Measurements from ENCODE around the gene N4BP2L2.

The N4BP2L2 gene

DNA sequence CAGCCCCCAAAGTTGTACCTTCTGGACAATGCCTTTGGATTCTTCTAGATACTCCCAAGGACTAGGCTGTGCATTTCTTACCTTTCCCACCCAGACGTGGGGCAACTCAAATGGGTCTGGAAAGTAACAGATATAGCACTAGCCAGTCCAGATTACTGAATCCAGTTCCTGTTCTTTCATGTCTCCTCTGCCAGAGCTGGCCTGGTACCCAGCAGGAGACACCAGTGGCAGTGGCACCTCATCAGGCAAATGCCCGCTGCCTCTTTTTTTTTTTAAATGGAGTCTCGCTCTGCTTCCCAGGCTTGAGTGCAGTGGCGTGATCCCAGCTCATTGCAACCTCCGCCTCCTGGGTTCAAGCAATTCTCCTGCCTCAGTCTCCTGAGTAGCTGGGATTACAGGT lies 43.2 kb downstream of the N4BP2L2 start:
- H3K4me3 ChIP-seq (ENCODE audit: low read depth, low read length): no peak overlapping the region
- no peak for DNase-seq (ENCODE audit: low read depth)
- TF ChIP-seq, protein P1, sequence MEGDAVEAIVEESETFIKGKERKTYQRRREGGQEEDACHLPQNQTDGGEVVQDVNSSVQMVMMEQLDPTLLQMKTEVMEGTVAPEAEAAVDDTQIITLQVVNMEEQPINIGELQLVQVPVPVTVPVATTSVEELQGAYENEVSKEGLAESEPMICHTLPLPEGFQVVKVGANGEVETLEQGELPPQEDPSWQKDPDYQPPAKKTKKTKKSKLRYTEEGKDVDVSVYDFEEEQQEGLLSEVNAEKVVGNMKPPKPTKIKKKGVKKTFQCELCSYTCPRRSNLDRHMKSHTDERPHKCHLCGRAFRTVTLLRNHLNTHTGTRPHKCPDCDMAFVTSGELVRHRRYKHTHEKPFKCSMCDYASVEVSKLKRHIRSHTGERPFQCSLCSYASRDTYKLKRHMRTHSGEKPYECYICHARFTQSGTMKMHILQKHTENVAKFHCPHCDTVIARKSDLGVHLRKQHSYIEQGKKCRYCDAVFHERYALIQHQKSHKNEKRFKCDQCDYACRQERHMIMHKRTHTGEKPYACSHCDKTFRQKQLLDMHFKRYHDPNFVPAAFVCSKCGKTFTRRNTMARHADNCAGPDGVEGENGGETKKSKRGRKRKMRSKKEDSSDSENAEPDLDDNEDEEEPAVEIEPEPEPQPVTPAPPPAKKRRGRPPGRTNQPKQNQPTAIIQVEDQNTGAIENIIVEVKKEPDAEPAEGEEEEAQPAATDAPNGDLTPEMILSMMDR (IDR thresholded peaks at IDR 0.05; ENCODE audit: low read depth, low read length, missing control alignments): no peak

- TF ChIP-seq, protein P1 (IDR thresholded peaks at IDR 0.05; ENCODE audit: low read depth, low read length, missing control alignments): no peak
- no peak overlapping the region for H3K4me3 ChIP-seq (ENCODE audit: low read depth, low read length)
- DNase-seq (ENCODE audit: low read depth): no peak
Measured at GRCh38 chr13:32491028-32491427, 47.6 kb downstream of the N4BP2L2 start.

- TF ChIP-seq, protein P1 (IDR thresholded peaks at IDR 0.05; ENCODE audit: low read depth, low read length, missing control alignments): no peak
- no peak for DNase-seq (ENCODE audit: low read depth)
- no peak overlapping the region for H3K4me3 ChIP-seq (ENCODE audit: low read depth, low read length)
Measured at GRCh38 chr13:32476892-32477291, 61.7 kb downstream of the N4BP2L2 start.

DNA sequence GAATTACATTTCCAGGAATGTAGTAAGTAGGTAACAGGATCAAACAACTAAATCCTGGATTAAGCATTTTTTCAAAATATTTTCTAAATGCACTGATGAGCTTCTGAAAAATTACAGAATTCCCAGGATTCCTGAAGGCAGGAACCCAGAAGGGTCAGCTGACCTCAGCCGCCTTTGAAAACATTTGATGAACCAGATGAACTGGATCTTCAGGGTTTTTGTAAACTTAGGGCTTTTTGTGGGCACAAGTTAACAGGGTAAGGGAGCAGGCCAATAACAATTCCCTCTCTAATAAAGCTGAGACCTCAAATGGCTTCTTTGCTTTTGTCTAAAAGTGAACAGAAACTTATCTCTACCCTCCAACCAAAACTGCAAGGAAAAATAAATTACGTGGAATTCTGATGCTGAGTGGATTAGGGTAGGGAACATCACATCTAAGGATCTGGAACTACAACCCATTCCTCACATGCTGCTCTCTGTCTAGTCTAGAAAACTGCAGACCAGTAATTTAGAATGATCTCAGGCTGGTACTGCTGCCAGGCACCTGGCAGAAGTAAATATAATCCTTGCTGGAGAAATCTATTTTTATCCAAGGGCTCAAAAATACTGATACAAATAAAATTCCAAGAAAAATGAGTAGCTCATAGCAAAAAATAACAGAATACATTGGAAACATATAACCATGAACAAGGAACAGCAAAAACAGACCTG lies 62.4 kb downstream of the N4BP2L2 start:
- TF ChIP-seq, protein P1 (IDR thresholded peaks at IDR 0.05; ENCODE audit: low read depth, low read length, missing control alignments): no peak
- H3K4me3 ChIP-seq (ENCODE audit: low read depth, low read length): no peak overlapping the region
- no peak for DNase-seq (ENCODE audit: low read depth)

DNA sequence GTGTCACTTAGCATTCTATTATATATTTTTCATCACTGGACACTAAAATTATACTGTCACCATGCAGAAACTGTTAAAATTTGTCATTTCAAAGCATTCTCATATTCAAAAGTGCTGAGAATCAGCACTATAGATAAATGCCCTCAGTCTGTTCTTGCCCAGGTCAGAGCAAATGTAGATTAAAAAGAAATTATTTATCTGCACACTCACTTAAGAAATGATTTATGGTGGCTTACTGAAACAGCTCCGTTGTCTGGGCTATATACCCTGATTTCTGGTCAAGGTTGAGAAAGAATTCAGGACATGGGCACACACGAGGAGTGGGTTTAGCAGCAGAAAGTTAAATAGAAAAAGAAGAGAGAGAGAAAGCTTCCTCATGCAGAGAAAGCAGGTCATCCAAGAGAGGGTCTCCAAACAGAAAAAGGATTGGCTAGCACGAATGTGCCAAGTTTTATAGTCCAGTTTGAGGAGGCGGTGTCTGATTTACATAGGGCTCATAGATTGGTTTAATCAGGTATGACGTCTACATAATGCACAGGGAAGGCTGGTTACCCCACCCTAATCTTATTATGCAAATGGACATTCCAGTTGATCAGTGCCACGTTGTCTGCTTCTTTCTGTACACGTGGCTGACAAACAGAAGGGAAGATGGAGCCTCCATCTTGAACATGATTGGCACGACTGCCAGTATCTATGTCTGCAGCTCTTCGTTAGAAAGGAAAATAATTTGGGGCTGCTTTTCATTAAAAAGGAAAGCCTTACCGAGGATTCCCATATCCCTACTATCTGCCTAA lies 63.4 kb downstream of the N4BP2L2 start:
- no peak overlapping the region for H3K4me3 ChIP-seq (ENCODE audit: low read depth, low read length)
- TF ChIP-seq, protein P1 (IDR thresholded peaks at IDR 0.05; ENCODE audit: low read depth, low read length, missing control alignments): no peak
- DNase-seq (ENCODE audit: low read depth): no peak

DNA sequence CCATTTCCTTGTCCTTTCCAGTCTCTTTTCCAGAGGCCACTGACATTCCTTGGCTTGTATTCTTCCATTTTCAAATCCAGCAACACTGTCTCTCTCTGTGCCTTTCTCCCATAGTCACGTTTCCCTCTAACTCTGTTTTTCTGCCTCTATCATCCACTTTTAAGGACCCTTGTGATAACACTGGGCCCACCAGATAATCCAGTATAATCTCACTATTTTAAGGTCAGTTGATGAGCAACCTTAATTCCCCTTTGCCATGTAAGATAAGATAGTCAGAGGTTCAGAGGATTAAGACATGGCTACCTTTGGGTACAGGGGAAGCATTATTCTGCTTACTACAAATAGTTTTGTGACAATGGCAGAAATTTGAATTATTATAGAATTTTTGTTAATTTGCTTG lies 64.9 kb downstream of the N4BP2L2 start:
- DNase-seq (ENCODE audit: low read depth): no peak
- TF ChIP-seq, protein P1 (IDR thresholded peaks at IDR 0.05; ENCODE audit: low read depth, low read length, missing control alignments): no peak
- no peak overlapping the region for H3K4me3 ChIP-seq (ENCODE audit: low read depth, low read length)

Measured in GM12864 (cell line).